ENCODE data around the gene PTK6. TPM values are rescaled to one million over a fixed set of nuclear protein-coding genes. Genes with fewer than 3 reads are reported as not detected.
"Not testable (repeated sequence)": the region's sequence is repeated elsewhere in the genome, so short reads cannot be mapped to it uniquely, and the experiment has no call there.

The PTK6 gene
- total and polyA plus RNA-seq, 4 donors: 0.06 to 2.1 (median 1.1) TPM; not detected in 1

GRCh38 chr20:63520934-63521601 lies 16.1 kb downstream of the PTK6 start:
- under 1% methylated on average over 68 of the region's 68 CpGs for WGBS (ENCODE audit: insufficient coverage)
- H3K36me3 ChIP-seq (ENCODE audit: control insufficient read depth, insufficient read depth, low read length): peaks cover 48% of the 10 kb centered on the region
- H3K27ac ChIP-seq (ENCODE audit: low read depth, low read length): peak overlapping the region; percentile 73
- peak overlapping the region; percentile 63 for H3K4me3 ChIP-seq (ENCODE audit: low read depth, low read length)
- H3K9me3 ChIP-seq (ENCODE audit: control insufficient read depth, insufficient read depth, low read length): no peaks in the 10 kb centered on the region
- peak in 3 of 6 donors; percentile 55 to 88 (median 79) for DNase-seq (ENCODE audit: low read depth in 4 of 6, low spot score in 6 of 6)
- H3K4me1 ChIP-seq (ENCODE audit: control insufficient read depth, insufficient read depth, low read length): peaks cover 44% of the 10 kb centered on the region
- H3K27me3 ChIP-seq (ENCODE audit: control insufficient read depth, insufficient read depth, low read length): no peaks in the 10 kb centered on the region

- under 1% methylated on average over 64 of the region's 64 CpGs for WGBS (ENCODE audit: insufficient coverage)
- H3K4me3 ChIP-seq (ENCODE audit: low read depth, low read length): peak within 1 kb of the TSS; percentile 63
- H3K27ac ChIP-seq (ENCODE audit: low read depth, low read length): peak within 1 kb of the TSS; percentile 73
- H3K4me1 ChIP-seq (ENCODE audit: control insufficient read depth, insufficient read depth, low read length): peaks cover 44% of the 10 kb centered on the region
- H3K9me3 ChIP-seq (ENCODE audit: control insufficient read depth, insufficient read depth, low read length): no peaks in the 10 kb centered on the region
- H3K36me3 ChIP-seq (ENCODE audit: control insufficient read depth, insufficient read depth, low read length): peaks cover 48% of the 10 kb centered on the region
- DNase-seq (ENCODE audit: low read depth in 4 of 6, low spot score in 6 of 6): peak in 5 of 6 donors; percentile 68 to 96 (median 81)
- no peaks in the 10 kb centered on the region for H3K27me3 ChIP-seq (ENCODE audit: control insufficient read depth, insufficient read depth, low read length)
These were observed 16.7 kb downstream of the PTK6 start, which contains the start of gene PPDPF for GRCh38 chr20:63520504-63520933. Gene PPDPF (plus strand): TSS chr20:63520765. CDS start chr20:63521309, 544 bp downstream.

DNA sequence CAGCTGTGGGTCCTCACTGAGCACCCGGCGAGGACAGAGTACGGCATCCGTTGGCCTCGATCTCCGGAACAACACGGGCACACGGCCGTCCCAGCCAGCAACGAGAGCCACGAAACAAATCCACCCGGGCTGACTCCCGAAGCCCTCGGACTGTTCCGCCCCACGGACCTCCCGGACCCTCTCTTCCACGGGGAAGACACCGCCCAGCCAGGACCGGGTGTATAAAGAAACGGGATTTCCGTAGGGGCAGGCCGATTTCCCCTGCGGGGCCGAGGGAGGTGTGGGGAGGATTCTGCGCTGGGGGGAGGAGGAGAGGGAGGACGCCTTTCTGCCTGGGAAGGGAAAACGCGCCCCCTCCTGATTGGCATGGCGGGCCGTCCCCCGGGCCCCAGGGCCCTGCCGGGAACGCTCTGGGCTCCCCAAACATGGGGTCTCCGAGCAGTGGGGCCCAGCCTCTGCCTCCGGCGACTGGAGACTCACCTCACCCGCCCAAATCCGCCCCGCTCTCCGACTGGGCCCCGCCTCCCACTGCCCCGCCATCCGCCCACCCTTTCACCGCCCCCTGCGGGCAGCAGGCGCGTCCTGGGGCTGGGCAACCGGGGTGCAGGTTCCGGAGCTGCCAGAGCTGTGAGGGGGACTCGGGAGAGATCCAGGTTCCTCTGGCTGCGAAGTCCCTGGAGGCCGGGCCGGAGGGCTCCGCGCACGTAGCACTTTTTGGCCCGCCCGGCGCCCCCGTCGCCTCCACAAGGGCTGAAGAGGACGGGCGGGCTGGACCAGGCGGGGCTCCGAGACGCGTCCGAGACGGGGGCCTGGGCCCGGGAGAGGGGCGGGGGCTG lies 17.3 kb downstream of the PTK6 start:
- Histone ChIP-seq H3K4me1 (ENCODE audit: control insufficient read depth, insufficient read depth, low read length) (peaks cover 44% of the 10 kb centered on the region), H3K9me3 (ENCODE audit: control insufficient read depth, insufficient read depth, low read length) (no peaks in the 10 kb centered on the region), H3K36me3 (ENCODE audit: control insufficient read depth, insufficient read depth, low read length) (peaks cover 48% of the 10 kb centered on the region), H3K27me3 (ENCODE audit: control insufficient read depth, insufficient read depth, low read length) (no peaks in the 10 kb centered on the region), H3K4me3 (ENCODE audit: low read depth, low read length) (peak overlapping the region; percentile 63), H3K27ac (ENCODE audit: low read depth, low read length) (peak overlapping the region; percentile 69)
- WGBS (ENCODE audit: insufficient coverage): 2% methylated on average over 72 of the region's 72 CpGs
- DNase-seq (ENCODE audit: low read depth in 4 of 6, low spot score in 6 of 6): peak in 1 of 6 donors; percentile 69

- Histone ChIP-seq H3K4me1 (ENCODE audit: control insufficient read depth, insufficient read depth, low read length) (peaks cover 44% of the 10 kb centered on the region), H3K27me3 (ENCODE audit: control insufficient read depth, insufficient read depth, low read length) (no peaks in the 10 kb centered on the region), H3K9me3 (ENCODE audit: control insufficient read depth, insufficient read depth, low read length) (no peaks in the 10 kb centered on the region), H3K4me3 (ENCODE audit: low read depth, low read length) (peak overlapping the region; percentile 63), H3K36me3 (ENCODE audit: control insufficient read depth, insufficient read depth, low read length) (peaks cover 45% of the 10 kb centered on the region), H3K27ac (ENCODE audit: low read depth, low read length) (peak overlapping the region; percentile 69)
- DNase-seq (ENCODE audit: low read depth in 4 of 6, low spot score in 6 of 6): no peak
- 70% methylated on average over 31 of the region's 32 CpGs for WGBS (ENCODE audit: insufficient coverage)
These were observed 18.1 kb downstream of the PTK6 start for GRCh38 chr20:63518946-63519667.

GRCh38 chr20:63518351-63518861 lies 18.8 kb downstream of the PTK6 start:
- H3K4me3 ChIP-seq (ENCODE audit: low read depth, low read length): no peak overlapping the region
- WGBS (ENCODE audit: insufficient coverage): 69% methylated on average over 18 of the region's 20 CpGs
- peaks cover 43% of the 10 kb centered on the region for H3K4me1 ChIP-seq (ENCODE audit: control insufficient read depth, insufficient read depth, low read length)
- H3K9me3 ChIP-seq (ENCODE audit: control insufficient read depth, insufficient read depth, low read length): no peaks in the 10 kb centered on the region
- H3K27me3 ChIP-seq (ENCODE audit: control insufficient read depth, insufficient read depth, low read length): no peaks in the 10 kb centered on the region
- H3K27ac ChIP-seq (ENCODE audit: low read depth, low read length): no peak overlapping the region
- H3K36me3 ChIP-seq (ENCODE audit: control insufficient read depth, insufficient read depth, low read length): peaks cover 39% of the 10 kb centered on the region
- DNase-seq (ENCODE audit: low read depth in 4 of 6, low spot score in 6 of 6): peak in 1 of 6 donors; percentile 33

GRCh38 chr20:63517376-63518309 lies 19.5 kb downstream of the PTK6 start:
- Histone ChIP-seq H3K27me3 (ENCODE audit: control insufficient read depth, insufficient read depth, low read length) (no peaks in the 10 kb centered on the region), H3K4me1 (ENCODE audit: control insufficient read depth, insufficient read depth, low read length) (peaks cover 36% of the 10 kb centered on the region), H3K27ac (ENCODE audit: low read depth, low read length) (no peak overlapping the region), H3K4me3 (ENCODE audit: low read depth, low read length) (no peak overlapping the region), H3K36me3 (ENCODE audit: control insufficient read depth, insufficient read depth, low read length) (peaks cover 32% of the 10 kb centered on the region), H3K9me3 (ENCODE audit: control insufficient read depth, insufficient read depth, low read length) (no peaks in the 10 kb centered on the region)
- DNase-seq (ENCODE audit: low read depth in 4 of 6, low spot score in 6 of 6): no peak
- 89% methylated on average over 28 of the region's 32 CpGs for WGBS (ENCODE audit: insufficient coverage)

DNA sequence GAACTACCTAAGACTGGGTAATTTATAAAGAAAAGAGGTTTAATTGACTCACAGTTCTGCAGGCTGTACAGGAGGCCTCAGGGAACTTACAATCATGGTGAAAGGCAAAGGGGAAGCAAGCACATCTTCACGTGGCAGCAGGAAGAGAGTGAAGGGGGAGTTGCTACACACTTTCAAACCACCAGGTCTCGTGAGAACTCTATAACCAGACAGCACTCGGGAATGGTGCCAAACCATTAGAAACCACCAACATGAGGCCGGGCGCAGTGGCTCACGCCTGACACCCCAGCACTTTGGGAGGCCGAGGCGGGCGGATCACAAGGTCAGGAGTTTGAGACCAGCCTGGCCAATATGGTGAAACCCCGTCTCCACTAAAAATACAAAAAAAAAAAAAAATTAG lies 22.7 kb downstream of the PTK6 start:
- H3K9me3 ChIP-seq (ENCODE audit: control insufficient read depth, insufficient read depth, low read length); H3K27me3 ChIP-seq (ENCODE audit: control insufficient read depth, insufficient read depth, low read length); DNase-seq (ENCODE audit: low read depth in 4 of 6, low spot score in 6 of 6); H3K27ac ChIP-seq (ENCODE audit: low read depth, low read length); H3K4me3 ChIP-seq (ENCODE audit: low read depth, low read length): not testable (repeated sequence)
- peaks cover 17% of the 10 kb centered on the region for H3K4me1 ChIP-seq (ENCODE audit: control insufficient read depth, insufficient read depth, low read length)
- peaks cover 16% of the 10 kb centered on the region for H3K36me3 ChIP-seq (ENCODE audit: control insufficient read depth, insufficient read depth, low read length)
- WGBS (ENCODE audit: insufficient coverage): 67% methylated on average over 1 of the region's 10 CpGs

GRCh38 chr20:63513207-63513606 lies 24.0 kb downstream of the PTK6 start:
- peaks cover 4% of the 10 kb centered on the region for H3K4me1 ChIP-seq (ENCODE audit: control insufficient read depth, insufficient read depth, low read length)
- WGBS (ENCODE audit: insufficient coverage): 100% methylated on average over 2 of the region's 3 CpGs
- DNase-seq (ENCODE audit: low read depth in 4 of 6, low spot score in 6 of 6): no peak
- H3K9me3 ChIP-seq (ENCODE audit: control insufficient read depth, insufficient read depth, low read length): no peaks in the 10 kb centered on the region
- H3K36me3 ChIP-seq (ENCODE audit: control insufficient read depth, insufficient read depth, low read length): peaks cover 9% of the 10 kb centered on the region
- no peak overlapping the region for H3K4me3 ChIP-seq (ENCODE audit: low read depth, low read length)
- H3K27me3 ChIP-seq (ENCODE audit: control insufficient read depth, insufficient read depth, low read length): no peaks in the 10 kb centered on the region
- H3K27ac ChIP-seq (ENCODE audit: low read depth, low read length): no peak overlapping the region
